ENCODE measurements around the gene VAV3. TPM values are rescaled to one million over a fixed set of nuclear protein-coding genes. Genes with fewer than 3 reads are reported as not detected.
A peak's percentile ranks its signal among the peaks of the same experiment; 100 is the strongest.

VAV3 gene, protein sequence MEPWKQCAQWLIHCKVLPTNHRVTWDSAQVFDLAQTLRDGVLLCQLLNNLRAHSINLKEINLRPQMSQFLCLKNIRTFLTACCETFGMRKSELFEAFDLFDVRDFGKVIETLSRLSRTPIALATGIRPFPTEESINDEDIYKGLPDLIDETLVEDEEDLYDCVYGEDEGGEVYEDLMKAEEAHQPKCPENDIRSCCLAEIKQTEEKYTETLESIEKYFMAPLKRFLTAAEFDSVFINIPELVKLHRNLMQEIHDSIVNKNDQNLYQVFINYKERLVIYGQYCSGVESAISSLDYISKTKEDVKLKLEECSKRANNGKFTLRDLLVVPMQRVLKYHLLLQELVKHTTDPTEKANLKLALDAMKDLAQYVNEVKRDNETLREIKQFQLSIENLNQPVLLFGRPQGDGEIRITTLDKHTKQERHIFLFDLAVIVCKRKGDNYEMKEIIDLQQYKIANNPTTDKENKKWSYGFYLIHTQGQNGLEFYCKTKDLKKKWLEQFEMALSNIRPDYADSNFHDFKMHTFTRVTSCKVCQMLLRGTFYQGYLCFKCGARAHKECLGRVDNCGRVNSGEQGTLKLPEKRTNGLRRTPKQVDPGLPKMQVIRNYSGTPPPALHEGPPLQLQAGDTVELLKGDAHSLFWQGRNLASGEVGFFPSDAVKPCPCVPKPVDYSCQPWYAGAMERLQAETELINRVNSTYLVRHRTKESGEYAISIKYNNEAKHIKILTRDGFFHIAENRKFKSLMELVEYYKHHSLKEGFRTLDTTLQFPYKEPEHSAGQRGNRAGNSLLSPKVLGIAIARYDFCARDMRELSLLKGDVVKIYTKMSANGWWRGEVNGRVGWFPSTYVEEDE
- 0.57 TPM for polyA plus RNA-seq (2013, experiment 1 of 2)
- 0.73 TPM for polyA plus RNA-seq (2013, experiment 2 of 2)

DNA sequence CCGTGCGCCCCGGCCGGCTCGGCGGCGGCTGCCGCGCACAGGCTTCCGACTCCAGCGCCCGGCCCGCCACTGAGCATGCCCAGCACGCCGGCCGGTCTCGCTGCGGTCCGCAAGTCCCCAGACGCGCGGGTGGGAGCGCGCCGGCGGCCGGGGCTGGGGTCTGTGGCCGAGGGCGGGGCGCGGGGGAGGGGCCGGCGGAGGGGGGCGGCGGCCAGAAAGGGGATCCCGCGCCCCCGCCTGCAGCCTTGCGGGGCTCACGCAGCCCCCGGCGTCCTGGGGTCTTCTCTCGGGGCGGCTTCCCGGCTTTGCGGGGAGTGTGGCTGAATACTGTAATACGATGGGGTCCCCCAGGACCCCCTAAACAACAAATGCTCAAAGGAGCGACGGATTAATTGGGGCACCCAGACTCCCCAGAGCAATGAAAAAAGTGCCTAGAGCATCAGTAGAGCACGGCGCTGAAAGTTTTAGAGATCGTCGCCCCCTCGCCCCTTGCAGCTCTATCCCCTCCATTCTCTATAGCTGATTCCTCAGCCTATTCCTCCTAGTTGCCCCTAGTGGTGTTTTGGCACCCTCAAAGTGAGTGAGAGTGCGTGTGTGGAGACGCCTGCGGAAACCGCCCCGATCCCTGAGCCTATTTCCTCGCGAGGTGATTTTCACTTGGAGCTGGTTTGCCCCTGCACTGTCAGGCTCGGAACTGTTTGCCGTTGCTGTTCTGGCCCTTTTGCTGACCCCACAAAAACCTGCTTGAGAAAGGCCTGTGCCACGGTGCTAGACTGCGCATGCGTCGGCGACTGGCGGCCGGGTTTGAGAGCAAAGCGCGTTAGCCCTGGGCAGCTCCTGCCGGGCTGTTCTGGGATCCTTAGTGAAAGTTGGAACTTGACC is at the start of gene VAV3:
VAV3 (minus strand) TSS at position 71 of the 882 bp plus-strand sequence. CDS start 311 bp downstream, outside the sequence.
- Histone ChIP-seq H3K4me3 (ENCODE audit: low read length in 2 of 2) (peak within 1 kb of the TSS; percentile 78 to 83), H2BK5ac (ENCODE audit: low read length) (no peak within 1 kb of the TSS), H3K4me2 (ENCODE audit: insufficient read depth, low read length, poor library complexity, severe bottlenecking) (peak within 1 kb of the TSS; percentile 94), H3K36me3 (replicated peaks in 1 of 2; ENCODE audit: control insufficient read depth in 2 of 2, insufficient read depth in 2 of 2, low read length in 2 of 2) (no peaks in the 10 kb centered on the region), H2AK5ac (ENCODE audit: low read depth, low read length) (no peak within 1 kb of the TSS), H3K9ac (ENCODE audit: low read depth, low read length, poor library complexity) (peak within 1 kb of the TSS; percentile 88), H2BK15ac (ENCODE audit: low read length) (no peak within 1 kb of the TSS), H3K23ac (ENCODE audit: low read depth, low read length, poor library complexity) (peak within 1 kb of the TSS; percentile 44), H3K18ac (ENCODE audit: low read length) (peak within 1 kb of the TSS; percentile 75), H3K4me1 (ENCODE audit: control insufficient read depth in 2 of 2, insufficient read depth in 1 of 2, low read depth in 1 of 2, low read length in 2 of 2) (peaks cover 2 to 4% of the 10 kb centered on the region in 2 donors), H2AFZ (ENCODE audit: low read length) (peak within 1 kb of the TSS; percentile 93), H3K4ac (ENCODE audit: low read length) (no peak within 1 kb of the TSS), H4K91ac (ENCODE audit: low read depth, low read length, poor library complexity) (no peak within 1 kb of the TSS), H4K8ac (ENCODE audit: low read depth, low read length) (no peak within 1 kb of the TSS), H2BK12ac (ENCODE audit: low read length) (no peak within 1 kb of the TSS), H3K9me3 (replicated peaks in 1 of 2; ENCODE audit: control insufficient read depth in 2 of 2, insufficient read depth in 1 of 2, low read depth in 1 of 2, low read length in 2 of 2) (no peaks in the 10 kb centered on the region), H3K27me3 (ENCODE audit: control insufficient read depth in 3 of 3, insufficient read depth in 3 of 3, low read depth in 1 of 3, low read length in 3 of 3) (peaks cover 0 to 23% (median 8%) of the 10 kb centered on the region in 3 experiments), H2BK120ac (ENCODE audit: low read depth, low read length) (no peak within 1 kb of the TSS), H3K79me1 (ENCODE audit: low read depth, low read length) (no peaks in the 10 kb centered on the region), H3K14ac (ENCODE audit: low read length) (no peak within 1 kb of the TSS), H3K27ac (replicated peaks; ENCODE audit: low read length) (peak within 1 kb of the TSS; percentile 47)
- WGBS, 2 donors (ENCODE audit: extremely low coverage in 2 of 2, insufficient read length in 2 of 2, insufficient replicate concordance in 1 of 2), result no CpG with 5 or more reads among the region's 73 CpGs
- peak; percentile 84 for DNase-seq (ENCODE audit: low spot score)

DNA sequence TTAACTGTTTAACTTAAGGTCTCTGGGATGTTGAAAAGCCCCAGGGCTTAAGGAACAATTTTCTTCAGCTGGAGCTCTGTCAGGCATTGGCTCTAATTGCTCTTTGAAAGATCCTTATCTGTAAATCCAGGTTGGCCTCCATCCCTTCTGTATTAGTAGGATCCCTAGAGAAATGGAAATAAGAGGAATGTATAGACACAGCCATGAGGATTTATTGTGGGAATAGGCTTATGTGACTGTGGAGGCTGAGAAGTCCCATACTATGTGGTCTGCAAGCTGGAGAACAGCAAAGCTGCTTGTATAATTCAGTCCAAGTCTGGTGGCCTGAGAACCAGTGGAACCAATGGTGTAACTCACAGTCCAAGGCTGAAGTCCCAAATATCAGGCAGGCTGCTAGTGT is 47.6 kb upstream of the VAV3 start:
- H4K91ac ChIP-seq (ENCODE audit: low read depth, low read length, poor library complexity), result no peak overlapping the region
- no peak overlapping the region for H3K4ac ChIP-seq (ENCODE audit: low read length)
- no peak overlapping the region for H2AK5ac ChIP-seq (ENCODE audit: low read depth, low read length)
- no peaks in the 10 kb centered on the region for H3K27me3 ChIP-seq (ENCODE audit: control insufficient read depth in 3 of 3, insufficient read depth in 3 of 3, low read depth in 1 of 3, low read length in 3 of 3)
- H2BK120ac ChIP-seq (ENCODE audit: low read depth, low read length), result no peak overlapping the region
- no peak overlapping the region for H3K9ac ChIP-seq (ENCODE audit: low read depth, low read length, poor library complexity)
- no peak overlapping the region for H3K27ac ChIP-seq (replicated peaks; ENCODE audit: low read length)
- no peak overlapping the region for H2AFZ ChIP-seq (ENCODE audit: low read length)
- H3K18ac ChIP-seq (ENCODE audit: low read length), result no peak overlapping the region
- H3K36me3 ChIP-seq (replicated peaks in 1 of 2; ENCODE audit: control insufficient read depth in 2 of 2, insufficient read depth in 2 of 2, low read length in 2 of 2), result no peaks in the 10 kb centered on the region
- no peak overlapping the region for H2BK12ac ChIP-seq (ENCODE audit: low read length)
- no peak overlapping the region for H2BK5ac ChIP-seq (ENCODE audit: low read length)
- H3K4me1 ChIP-seq (ENCODE audit: control insufficient read depth in 2 of 2, insufficient read depth in 1 of 2, low read depth in 1 of 2, low read length in 2 of 2), result peaks cover 4 to 17% of the 10 kb centered on the region in 2 donors
- H3K4me3 ChIP-seq (ENCODE audit: low read length in 2 of 2), result no peak overlapping the region
- H3K14ac ChIP-seq (ENCODE audit: low read length), result no peak overlapping the region
- no peak for DNase-seq (ENCODE audit: low spot score)
- no peak overlapping the region for H3K23ac ChIP-seq (ENCODE audit: low read depth, low read length, poor library complexity)
- H2BK15ac ChIP-seq (ENCODE audit: low read length), result no peak overlapping the region
- H3K4me2 ChIP-seq (ENCODE audit: insufficient read depth, low read length, poor library complexity, severe bottlenecking), result no peak overlapping the region
- no peaks in the 10 kb centered on the region for H3K9me3 ChIP-seq (replicated peaks in 1 of 2; ENCODE audit: control insufficient read depth in 2 of 2, insufficient read depth in 1 of 2, low read depth in 1 of 2, low read length in 2 of 2)
- H3K79me1 ChIP-seq (ENCODE audit: low read depth, low read length), result no peaks in the 10 kb centered on the region
- no peak overlapping the region for H4K8ac ChIP-seq (ENCODE audit: low read depth, low read length)

DNA sequence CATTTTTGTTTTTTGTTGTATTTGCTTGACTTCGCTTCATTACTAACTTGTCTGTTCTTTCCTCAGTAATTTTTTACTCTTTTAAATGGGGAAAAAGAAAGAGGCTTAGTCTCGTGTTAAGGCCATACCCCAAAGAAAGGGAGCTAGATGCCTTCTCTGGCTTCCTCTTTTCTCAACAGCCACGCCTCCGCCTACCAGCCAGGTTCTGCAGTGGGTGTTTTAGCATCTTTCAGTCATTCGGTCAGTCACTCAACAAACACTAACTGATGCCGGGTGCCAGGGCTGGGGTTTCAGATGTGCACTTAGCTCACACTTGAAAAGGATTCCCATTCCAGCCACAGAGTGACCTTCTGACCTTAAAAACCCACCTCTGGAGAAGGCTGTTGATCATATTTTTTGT is 46.3 kb upstream of the VAV3 start:
- no peak overlapping the region for H2AK5ac ChIP-seq (ENCODE audit: low read depth, low read length)
- peaks cover under 1 to 8% of the 10 kb centered on the region in 2 donors for H3K4me1 ChIP-seq (ENCODE audit: control insufficient read depth in 2 of 2, insufficient read depth in 1 of 2, low read depth in 1 of 2, low read length in 2 of 2)
- no peaks in the 10 kb centered on the region for H3K9me3 ChIP-seq (replicated peaks in 1 of 2; ENCODE audit: control insufficient read depth in 2 of 2, insufficient read depth in 1 of 2, low read depth in 1 of 2, low read length in 2 of 2)
- H3K79me1 ChIP-seq (ENCODE audit: low read depth, low read length), result no peaks in the 10 kb centered on the region
- no peaks in the 10 kb centered on the region for H3K36me3 ChIP-seq (replicated peaks in 1 of 2; ENCODE audit: control insufficient read depth in 2 of 2, insufficient read depth in 2 of 2, low read length in 2 of 2)
- no CpG with 5 or more reads among the region's 6 CpGs for WGBS, 2 donors (ENCODE audit: extremely low coverage in 2 of 2, insufficient read length in 2 of 2, insufficient replicate concordance in 1 of 2)
- H2AFZ ChIP-seq (ENCODE audit: low read length), result no peak overlapping the region
- H3K27me3 ChIP-seq (ENCODE audit: control insufficient read depth in 3 of 3, insufficient read depth in 3 of 3, low read depth in 1 of 3, low read length in 3 of 3), result no peaks in the 10 kb centered on the region
- no peak overlapping the region for H3K4me3 ChIP-seq (ENCODE audit: low read length in 2 of 2)
- H3K14ac ChIP-seq (ENCODE audit: low read length), result no peak overlapping the region
- H2BK15ac ChIP-seq (ENCODE audit: low read length), result no peak overlapping the region
- no peak for DNase-seq (ENCODE audit: low spot score)
- no peak overlapping the region for H2BK5ac ChIP-seq (ENCODE audit: low read length)
- H3K18ac ChIP-seq (ENCODE audit: low read length), result no peak overlapping the region
- H2BK120ac ChIP-seq (ENCODE audit: low read depth, low read length), result no peak overlapping the region
- no peak overlapping the region for H3K27ac ChIP-seq (replicated peaks; ENCODE audit: low read length)
- no peak overlapping the region for H3K23ac ChIP-seq (ENCODE audit: low read depth, low read length, poor library complexity)
- H4K91ac ChIP-seq (ENCODE audit: low read depth, low read length, poor library complexity), result no peak overlapping the region
- no peak overlapping the region for H3K9ac ChIP-seq (ENCODE audit: low read depth, low read length, poor library complexity)
- no peak overlapping the region for H3K4me2 ChIP-seq (ENCODE audit: insufficient read depth, low read length, poor library complexity, severe bottlenecking)
- H4K8ac ChIP-seq (ENCODE audit: low read depth, low read length), result no peak overlapping the region
- no peak overlapping the region for H3K4ac ChIP-seq (ENCODE audit: low read length)
- H2BK12ac ChIP-seq (ENCODE audit: low read length), result no peak overlapping the region
